RWPE1 (cell line): Measurements from ENCODE around the gene MACO1.
"Not testable (repeated sequence)": the region's sequence is repeated elsewhere in the genome, so short reads cannot be mapped to it uniquely, and the experiment has no call there.

ENCODE experiments used
- CTCF ChIA-PET: fragments of 350-600 bp; sonication (Branson Sonifier 250); formaldehyde crosslinking; extraction: SDS; loops from one replicate; lab custom pipeline; 2021; lab: Yijun Ruan, JAX
- POLR2A ChIA-PET: fragments of 400-600 bp; formaldehyde crosslinking; extraction: SDS; loops from one replicate; lab custom pipeline; 2020; ENCODE audit warnings: antibody characterized with exemption; ENCODE audit not compliant: low non-redundant PET; lab: Yijun Ruan, JAX
- DNase-seq: peaks from one replicate; pipeline ENCODE4 v3.0.0; 2012; ENCODE audit warnings: low spot score
- H3K27ac ChIP-seq: fragments of 450-650 bp; 2 replicates; pipeline ENCODE4 v1.5.1; 2017
- CTCF ChIP-seq: fragments of 450-650 bp; conservative IDR thresholded peaks from 2 replicates; pipeline ENCODE4 v1.5.1; 2017; ENCODE audit warnings: low read depth, mild to moderate bottlenecking

The MACO1 gene

GRCh38 chr1:25402947-25403803 is 27.5 kb upstream of the MACO1 start:
- CTCF ChIA-PET, POLR2A ChIA-PET, DNase-seq, H3K27ac ChIP-seq: not testable (repeated sequence)
- peak; percentile 16; the same call in 1 of the 2 replicates for TF ChIP-seq CTCF

GRCh38 chr1:25405731-25406305 is 24.9 kb upstream of the MACO1 start:
- not testable (repeated sequence) for DNase-seq
- CTCF ChIA-PET: interaction anchor here (0.7 kb wide), 1 partner anchor 194 kb away, joined by 3 read pairs; no protein-coding TSS in a partner anchor

GRCh38 chr1:25409641-25410427 is 20.9 kb upstream of the MACO1 start:
- CTCF ChIA-PET, H3K27ac ChIP-seq, POLR2A ChIA-PET, DNase-seq: not testable (repeated sequence)

More at GRCh38 chr1:25405731-25406305, 24.9 kb upstream of the MACO1 start:
- POLR2A ChIA-PET, H3K27ac ChIP-seq: not testable (repeated sequence)

GRCh38 chr1:25412872-25413623 is 17.6 kb upstream of the MACO1 start:
- POLR2A ChIA-PET, H3K27ac ChIP-seq, DNase-seq: not testable (repeated sequence)
- CTCF ChIA-PET: interaction anchor here (0.6 kb wide), 1 partner anchor 100 kb away, joined by 3 read pairs; no protein-coding TSS in a partner anchor

- H3K27ac ChIP-seq, DNase-seq, POLR2A ChIA-PET, CTCF ChIA-PET: not testable (repeated sequence)
These were observed 16.5 kb upstream of the MACO1 start for GRCh38 chr1:25414157-25414556.

- H3K27ac ChIP-seq, DNase-seq, CTCF ChIA-PET, POLR2A ChIA-PET: not testable (repeated sequence)
These were observed 16.1 kb upstream of the MACO1 start for GRCh38 chr1:25414578-25414977.

- POLR2A ChIA-PET, DNase-seq, CTCF ChIA-PET, H3K27ac ChIP-seq: not testable (repeated sequence)
These were observed 13.4 kb upstream of the MACO1 start for GRCh38 chr1:25417280-25417679.

GRCh38 chr1:25419339-25419738 is 11.4 kb upstream of the MACO1 start:
- H3K27ac ChIP-seq, DNase-seq, POLR2A ChIA-PET: not testable (repeated sequence)
- CTCF ChIA-PET: interaction anchor here (0.6 kb wide), 1 partner anchor 218 kb away, joined by 9 read pairs; no protein-coding TSS in a partner anchor

- POLR2A ChIA-PET, H3K27ac ChIP-seq, CTCF ChIA-PET, DNase-seq: not testable (repeated sequence)
These were observed 10.0 kb upstream of the MACO1 start, which contains the start of gene RHCE for GRCh38 chr1:25420715-25421114. TSS of gene RHCE (minus strand) at chr1:25420825. CDS start at chr1:25420786, 39 bp downstream.

- DNase-seq, H3K27ac ChIP-seq, POLR2A ChIA-PET: not testable (repeated sequence)
- CTCF ChIA-PET: interaction anchor here (0.6 kb wide), 1 partner anchor 81 kb away, joined by 3 read pairs; no protein-coding TSS in a partner anchor
These were observed 7.5 kb upstream of the MACO1 start for GRCh38 chr1:25423206-25423605.
